Activated CD4-positive, alpha-beta T cell treated with anti-CD3 and anti-CD28 coated beads for 36 hours (primary cell): Measurements from ENCODE around the gene CIC. TPM values are rescaled to one million over a fixed set of nuclear protein-coding genes. Genes with fewer than 3 reads are reported as not detected.
A peak's percentile ranks its signal among the peaks of the same experiment; 100 is the strongest.

Source experiments
- ATAC-seq: fragments of 200-7000 bp; cut with Tn5 transposase; one replicate; pipeline ENCODE4 v1.10.0; 2021; ENCODE audit warnings: mild to moderate bottlenecking, moderate library complexity
- CTCF ChIA-PET: fragments of 350-600 bp; sonication (Branson Sonifier 250); formaldehyde crosslinking; loops from one replicate; lab custom pipeline; 2021; ENCODE audit warnings: antibody characterized with exemption; lab: Charles Lee
- POLR2A ChIA-PET: fragments of 350-600 bp; sonication (Branson Sonifier 250); formaldehyde crosslinking; loops from one replicate; lab custom pipeline; 2021; ENCODE audit warnings: antibody characterized with exemption, inconsistent platforms; lab: Charles Lee
- DNase-seq: peaks from one replicate; pipeline ENCODE4 v3.0.0-alpha.2; 2020
- H3K27ac Mint-ChIP-seq: one replicate; pipeline ENCODE4 v1.8.0; 2021; ENCODE audit warnings: mixed read lengths
- H3K27me3 Mint-ChIP-seq: one replicate; pipeline ENCODE4 v1.8.0; 2021; ENCODE audit warnings: mixed read lengths
- H3K36me3 Mint-ChIP-seq: one replicate; pipeline ENCODE4 v1.8.0; 2021; ENCODE audit warnings: low read depth, mixed read lengths
- H3K4me1 Mint-ChIP-seq: one replicate; pipeline ENCODE4 v1.8.0; 2021; ENCODE audit warnings: mixed read lengths
- H3K4me3 Mint-ChIP-seq: one replicate; pipeline ENCODE4 v1.8.0; 2021; ENCODE audit warnings: mild to moderate bottlenecking, moderate library complexity, mixed read lengths
- H3K9me3 Mint-ChIP-seq: one replicate; pipeline ENCODE4 v1.8.0; 2021; ENCODE audit warnings: low read depth, mixed read lengths
- intact Hi-C, 2 experiments: fragments of 100-400 bp; cut with DNase I in 1 of 2; cut with micrococcal nuclease in 1 of 2; formaldehyde crosslinking; loops; one replicate each; pipeline versions ENCODE4 v1.14.2 to v1.15.1; 2022 to 2024; cut with DNase I, micrococcal nuclease
- total RNA-seq, 2 experiments: library from RNA; stranded (reverse); gene quantifications; one replicate each; pipeline ENCODE4 v1.2.3, GENCODE V29; 2021

The CIC gene
- total RNA-seq, 2 experiments from 2014 or later: 62.8 to 66.3 TPM

DNA sequence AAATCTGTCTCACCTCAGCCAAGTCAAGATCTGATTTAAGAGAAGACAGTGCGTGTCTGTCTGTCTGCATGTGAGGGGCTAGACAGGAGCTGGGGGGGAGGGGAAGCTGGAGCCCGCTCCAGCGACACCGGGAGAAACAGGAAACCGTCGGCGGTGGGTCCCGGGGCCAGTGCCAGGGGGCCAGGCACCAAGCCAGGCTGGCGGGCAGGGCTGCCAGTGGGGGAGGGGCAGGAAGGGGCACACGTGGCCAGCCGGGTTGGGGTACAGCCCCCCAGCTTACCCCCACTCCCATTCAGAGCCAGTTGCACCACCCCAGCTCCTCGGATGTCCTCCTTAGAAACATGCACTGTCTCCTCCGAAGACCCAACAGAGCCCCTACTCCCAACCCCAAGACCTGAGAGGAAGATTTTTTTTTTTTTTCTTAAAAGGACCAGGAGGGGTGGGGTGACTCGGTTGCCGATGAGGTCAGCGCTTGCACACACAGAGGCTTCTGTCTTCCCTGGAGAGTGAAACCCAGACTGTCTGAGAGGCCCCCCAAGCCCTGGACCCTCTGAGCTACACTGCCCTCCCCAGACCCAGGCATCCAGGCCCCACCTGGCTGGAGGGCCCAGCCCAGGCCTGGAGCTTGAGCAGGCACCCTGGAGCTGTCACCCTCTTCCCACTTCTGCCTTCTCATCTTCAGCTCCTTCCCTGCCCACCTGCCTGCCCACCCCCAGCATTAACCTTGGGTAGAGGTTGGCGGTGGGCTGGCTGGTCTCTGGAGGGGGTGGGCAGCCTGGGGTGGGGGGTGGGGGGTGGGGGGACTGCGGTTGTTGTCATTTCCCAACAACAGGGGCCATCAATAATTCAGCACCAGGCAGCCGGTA lies 18.2 kb upstream of the CIC start:
- H3K4me3 Mint-ChIP-seq: peak overlapping the region; percentile 89
- ChIA-PET CTCF (interaction anchor here (0.5 to 1.9 kb wide), 5 partner anchors 13 to 118 kb away, joined by 3 to 7 read pairs (median 5); no protein-coding TSS in a partner anchor), POLR2A (interaction anchor here (0.6 to 1.2 kb wide), 4 partner anchors 8 to 142 kb away, joined by 3 to 4 read pairs (median 3); partner anchors contain the start of gene GSK3A)
- DNase-seq: peak; percentile 62
- H3K4me1 Mint-ChIP-seq: peaks cover 36% of the 10 kb centered on the region
- intact Hi-C loops: no loop called here
- H3K9me3 Mint-ChIP-seq: no peaks in the 10 kb centered on the region
- peaks cover 17% of the 10 kb centered on the region for H3K36me3 Mint-ChIP-seq
- peak overlapping the region; percentile 74 for H3K27ac Mint-ChIP-seq
- H3K27me3 Mint-ChIP-seq: no peaks in the 10 kb centered on the region
- peak; percentile 16 for ATAC-seq

- CTCF ChIA-PET: interaction anchor here (0.5 to 1.9 kb wide), 6 partner anchors 9 to 628 kb away, joined by 3 to 7 read pairs (median 3); partner anchors contain the start of gene GSK3A
- Mint-ChIP-seq H3K4me3 (peak overlapping the region; percentile 89), H3K4me1 (peaks cover 29% of the 10 kb centered on the region), H3K27me3 (peaks cover 3% of the 10 kb centered on the region), H3K9me3 (no peaks in the 10 kb centered on the region), H3K27ac (peak overlapping the region; percentile 74), H3K36me3 (peaks cover 17% of the 10 kb centered on the region)
- ATAC-seq: no peak
- POLR2A ChIA-PET: interaction anchor here (1.2 kb wide), 2 partner anchors 9 to 37 kb away, joined by 3 to 4 read pairs; partner anchors contain the start of gene GSK3A
- intact Hi-C loops: no loop called here
- DNase-seq: no peak
Observed at GRCh38 chr19:42251572-42252358, 17.3 kb upstream of the CIC start.

DNA sequence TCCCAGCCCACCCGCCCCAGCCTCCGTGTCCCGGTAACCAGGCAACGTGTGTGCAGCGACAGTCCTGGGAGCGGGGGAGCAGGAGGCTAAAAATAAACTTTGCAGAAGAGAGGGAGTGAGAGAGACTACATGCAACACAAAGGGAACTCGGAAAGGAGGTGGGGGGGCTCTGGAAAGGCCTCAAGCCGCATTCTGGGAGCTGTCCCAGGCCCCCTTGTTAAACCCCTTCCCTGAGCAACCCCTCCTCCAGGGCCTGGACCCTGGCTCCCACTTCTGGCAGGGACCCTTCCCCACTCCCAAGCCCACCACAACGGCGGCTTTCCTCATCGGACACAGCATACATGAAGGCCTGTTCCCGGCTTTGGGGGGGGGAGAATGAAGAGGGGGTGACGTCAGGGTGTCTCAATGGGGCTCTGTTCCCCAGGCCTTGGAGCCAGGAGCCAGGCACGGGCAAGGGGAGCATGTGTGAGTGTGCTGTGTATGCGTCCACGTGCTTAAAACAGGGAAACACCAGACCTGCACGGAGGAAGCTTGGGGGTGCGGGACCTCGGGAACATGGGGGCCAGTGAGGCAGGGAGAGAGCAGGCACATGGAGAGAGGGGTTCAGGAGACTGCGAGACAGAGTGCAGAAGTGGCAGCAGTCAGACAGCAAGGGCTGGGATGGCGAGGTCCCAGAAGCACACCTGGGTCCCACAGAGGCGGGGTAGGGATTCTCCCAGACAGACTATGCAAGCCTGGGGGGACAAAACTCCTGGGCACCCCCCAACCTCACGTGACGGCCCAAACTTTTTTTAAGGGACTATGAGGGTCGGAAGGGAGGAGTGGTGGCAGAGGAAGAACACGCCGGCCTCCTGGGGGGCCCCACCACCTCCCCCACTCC lies 16.4 kb upstream of the CIC start:
- Mint-ChIP-seq H3K27me3 (peaks cover 3% of the 10 kb centered on the region), H3K9me3 (no peaks in the 10 kb centered on the region), H3K4me1 (peaks cover 25% of the 10 kb centered on the region), H3K27ac (peak overlapping the region; percentile 95), H3K4me3 (peak overlapping the region; percentile 89), H3K36me3 (peaks cover 17% of the 10 kb centered on the region)
- ATAC-seq (no peak), DNase-seq (peak; percentile 47)
- ChIA-PET POLR2A (no interaction called here), CTCF (interaction anchor here (1.0 to 1.1 kb wide), 2 partner anchors 8 to 10 kb away, joined by 3 read pairs; partner anchors contain the start of gene GSK3A)
- intact Hi-C loops: no loop called here

GRCh38 chr19:42253245-42254088 lies 15.6 kb upstream of the CIC start:
- H3K36me3 Mint-ChIP-seq: peaks cover 17% of the 10 kb centered on the region
- ChIA-PET POLR2A (no interaction called here), CTCF (interaction anchor here (1.0 kb wide), 1 partner anchor 9 kb away, joined by 3 read pairs; no protein-coding TSS in a partner anchor)
- H3K4me1 Mint-ChIP-seq: peaks cover 25% of the 10 kb centered on the region
- no peaks in the 10 kb centered on the region for H3K9me3 Mint-ChIP-seq
- peak; percentile 20 for ATAC-seq
- H3K27ac Mint-ChIP-seq: peak overlapping the region; percentile 95
- DNase-seq: peak; percentile 83
- intact Hi-C loops: loop anchor here (1.0 kb wide), 3 partner anchors 9 to 120 kb away; partner anchors contain the start of gene DEDD2 (in 1 of the 2)
- peak overlapping the region; percentile 89 for H3K4me3 Mint-ChIP-seq
- peaks cover 3% of the 10 kb centered on the region for H3K27me3 Mint-ChIP-seq

- Mint-ChIP-seq H3K36me3 (peaks cover 17% of the 10 kb centered on the region), H3K4me1 (peaks cover 25% of the 10 kb centered on the region), H3K27ac (peak overlapping the region; percentile 63), H3K27me3 (peaks cover 3% of the 10 kb centered on the region), H3K4me3 (peak overlapping the region; percentile 70), H3K9me3 (no peaks in the 10 kb centered on the region)
- CTCF ChIA-PET: interaction anchor here (1.0 kb wide), 1 partner anchor 10 kb away, joined by 3 read pairs; no protein-coding TSS in a partner anchor
- ATAC-seq: peak; percentile 40
- intact Hi-C loops: loop anchor here (1.0 kb wide), 3 partner anchors 10 to 121 kb away; partner anchors contain the start of gene DEDD2 (in 1 of the 2)
- POLR2A ChIA-PET: no interaction called here
- DNase-seq: peak; percentile 89
Observed at GRCh38 chr19:42254089-42254849, 14.8 kb upstream of the CIC start.

- Mint-ChIP-seq H3K27me3 (peaks cover 3% of the 10 kb centered on the region), H3K4me3 (peak within 1 kb of the TSS; percentile 70), H3K36me3 (peaks cover 12% of the 10 kb centered on the region), H3K4me1 (peaks cover 25% of the 10 kb centered on the region), H3K27ac (peak within 1 kb of the TSS; percentile 63), H3K9me3 (no peaks in the 10 kb centered on the region)
- POLR2A ChIA-PET: interaction anchor here (0.6 kb wide), 1 partner anchor 18 kb away, joined by 3 read pairs; no protein-coding TSS in a partner anchor
- ATAC-seq (peak; percentile 73), DNase-seq (peak; percentile 97)
- intact Hi-C loops: loop anchor here (1.0 kb wide), 5 partner anchors 11 to 122 kb away; partner anchors contain the start of gene DEDD2 (in 1 of the 2)
- CTCF ChIA-PET: interaction anchor here (0.9 to 1.4 kb wide), 2 partner anchors 24 to 74 kb away, joined by 3 to 5 read pairs; no protein-coding TSS in a partner anchor
Observed at GRCh38 chr19:42254850-42255765, 13.9 kb upstream of the CIC start, which contains the start of gene ERF. ERF (minus strand) TSS chr19:42255128; CDS start chr19:42254999, 129 bp downstream.

- Mint-ChIP-seq H3K4me1 (peaks cover 18% of the 10 kb centered on the region), H3K9me3 (no peaks in the 10 kb centered on the region), H3K27ac (no peak overlapping the region), H3K27me3 (peaks cover 3% of the 10 kb centered on the region), H3K36me3 (peaks cover 12% of the 10 kb centered on the region), H3K4me3 (peak overlapping the region; percentile 70)
- peak; percentile 18 for DNase-seq
- intact Hi-C loops: loop anchor here (1.0 kb wide), 2 partner anchors 12 to 27 kb away; no protein-coding TSS in a partner anchor
- no peak for ATAC-seq
- ChIA-PET POLR2A (no interaction called here), CTCF (interaction anchor here (0.9 to 1.4 kb wide), 3 partner anchors 23 to 75 kb away, joined by 3 to 6 read pairs (median 5); no protein-coding TSS in a partner anchor)
Observed at GRCh38 chr19:42255766-42256745, 13.0 kb upstream of the CIC start.
